ENCODE results near the gene TEX19.

TEX19 gene

GRCh38 chr17:82387705-82388106 lies 28.7 kb downstream of the TEX19 start:
- Histone ChIP-seq H3K27ac (replicated peaks) (no peak overlapping the region), H3K27me3 (ENCODE audit: insufficient read depth, poor library complexity, severe bottlenecking) (no peaks in the 10 kb centered on the region), H3K4me3 (replicated peaks; ENCODE audit: insufficient read depth, low read length) (no peak overlapping the region)
- TF ChIP-seq REST (IDR thresholded peaks at IDR 0.05; ENCODE audit: insufficient replicate concordance, low read depth) (no peak), CTCF (IDR thresholded peaks at IDR 0.05; ENCODE audit: insufficient read depth, low read length) (no peak), GABPA (IDR thresholded peaks at IDR 0.05; ENCODE audit: low read depth) (no peak), SPI1 (IDR thresholded peaks at IDR 0.05; ENCODE audit: borderline replicate concordance, low read depth) (no peak), POLR2AphosphoS5 (IDR thresholded peaks at IDR 0.05; ENCODE audit: low read depth) (no peak)
- DNase-seq (ENCODE audit: low read depth in 1 of 2, low spot score in 1 of 2), result no peak

- Histone ChIP-seq H3K27me3 (ENCODE audit: insufficient read depth, poor library complexity, severe bottlenecking) (no peaks in the 10 kb centered on the region), H3K27ac (replicated peaks) (no peak overlapping the region), H3K4me3 (replicated peaks; ENCODE audit: insufficient read depth, low read length) (no peak overlapping the region)
- DNase-seq (ENCODE audit: low read depth in 1 of 2, low spot score in 1 of 2), result no peak
- TF ChIP-seq POLR2AphosphoS5 (IDR thresholded peaks at IDR 0.05; ENCODE audit: low read depth) (no peak), SPI1 (IDR thresholded peaks at IDR 0.05; ENCODE audit: borderline replicate concordance, low read depth) (no peak), GABPA (IDR thresholded peaks at IDR 0.05; ENCODE audit: low read depth) (no peak), REST (IDR thresholded peaks at IDR 0.05; ENCODE audit: insufficient replicate concordance, low read depth) (peak; percentile 79)
These were observed 29.3 kb downstream of the TEX19 start for GRCh38 chr17:82388223-82388921.

GRCh38 chr17:82388922-82389283 lies 29.9 kb downstream of the TEX19 start:
- TF ChIP-seq REST (IDR thresholded peaks at IDR 0.05; ENCODE audit: insufficient replicate concordance, low read depth), result no peak
- no peak for TF ChIP-seq SPI1 (IDR thresholded peaks at IDR 0.05; ENCODE audit: borderline replicate concordance, low read depth)
- TF ChIP-seq CTCF (IDR thresholded peaks at IDR 0.05; ENCODE audit: insufficient read depth, low read length), result no peak
- TF ChIP-seq POLR2AphosphoS5 (IDR thresholded peaks at IDR 0.05; ENCODE audit: low read depth), result no peak
- no peak for TF ChIP-seq GABPA (IDR thresholded peaks at IDR 0.05; ENCODE audit: low read depth)
- peak in 1 of 2 experiments; percentile 56 for DNase-seq (ENCODE audit: low read depth in 1 of 2, low spot score in 1 of 2)
- Histone ChIP-seq H3K27me3 (ENCODE audit: insufficient read depth, poor library complexity, severe bottlenecking) (no peaks in the 10 kb centered on the region), H3K27ac (replicated peaks) (no peak overlapping the region), H3K4me3 (replicated peaks; ENCODE audit: insufficient read depth, low read length) (no peak overlapping the region)

Measured in HL-60 (cell line).